ENCODE results near the gene EIF5B.
"Not testable (repeated sequence)": the region's sequence is repeated elsewhere in the genome, so short reads cannot be mapped to it uniquely, and the experiment has no call there.

The EIF5B gene

GRCh38 chr2:99337113-99338028, at the start of gene EIF5B:
Gene EIF5B (plus strand): TSS chr2:99337389. CDS start chr2:99337555, 166 bp downstream.
- DNase-seq (ENCODE audit: low read depth in 2 of 2): peak; percentile 86 to 93

- no peak for DNase-seq (ENCODE audit: low read depth in 2 of 2)
Observed at GRCh38 chr2:99297994-99298393, 39.2 kb upstream of the EIF5B start.

GRCh38 chr2:99299580-99299979, 37.6 kb upstream of the EIF5B start:
- DNase-seq (ENCODE audit: low read depth in 2 of 2): no peak

- not testable (repeated sequence) for DNase-seq (ENCODE audit: low read depth in 2 of 2)
Observed at GRCh38 chr2:99301097-99301496, 36.1 kb upstream of the EIF5B start, which contains the start of gene LYG1. Gene LYG1 (minus strand): TSS chr2:99301197. CDS start chr2:99295670, 5,527 bp downstream.

- no peak for DNase-seq (ENCODE audit: low read depth in 2 of 2)
Observed at GRCh38 chr2:99317161-99317872, 19.9 kb upstream of the EIF5B start.

- not testable (repeated sequence) for DNase-seq (ENCODE audit: low read depth in 2 of 2)
Observed at GRCh38 chr2:99317873-99318200, 19.4 kb upstream of the EIF5B start.

- no peak for DNase-seq (ENCODE audit: low read depth in 2 of 2)
Observed at GRCh38 chr2:99325384-99325783, 11.8 kb upstream of the EIF5B start.

- peak; percentile 93 to 98 for DNase-seq (ENCODE audit: low read depth in 2 of 2)
Observed at GRCh38 chr2:99335911-99336803, 1.0 kb upstream of the EIF5B start, which contains the start of gene TXNDC9. Gene TXNDC9 (minus strand): TSS chr2:99336333. CDS start chr2:99333210, 3,123 bp downstream.

- DNase-seq (ENCODE audit: low read depth in 2 of 2): no peak
Observed at GRCh38 chr2:99336804-99337112, 431 bp upstream of the EIF5B start.

GRCh38 chr2:99338029-99338585, 918 bp downstream of the EIF5B start:
- no peak for DNase-seq (ENCODE audit: low read depth in 2 of 2)

- no peak for DNase-seq (ENCODE audit: low read depth in 2 of 2)
Observed at GRCh38 chr2:99340669-99341236, 3.6 kb downstream of the EIF5B start.

- no peak for DNase-seq (ENCODE audit: low read depth in 2 of 2)
Observed at GRCh38 chr2:99342536-99342935, 5.3 kb downstream of the EIF5B start.

- DNase-seq (ENCODE audit: low read depth in 2 of 2): not testable (repeated sequence)
Observed at GRCh38 chr2:99345446-99345845, 8.3 kb downstream of the EIF5B start.

- DNase-seq (ENCODE audit: low read depth in 2 of 2): no peak
Observed at GRCh38 chr2:99346218-99346617, 9.0 kb downstream of the EIF5B start.

GRCh38 chr2:99348173-99348572, 11.0 kb downstream of the EIF5B start:
- DNase-seq (ENCODE audit: low read depth in 2 of 2): no peak

- no peak for DNase-seq (ENCODE audit: low read depth in 2 of 2)
Observed at GRCh38 chr2:99350194-99350593, 13.0 kb downstream of the EIF5B start.

- DNase-seq (ENCODE audit: low read depth in 2 of 2): no peak
Observed at GRCh38 chr2:99354070-99354469, 16.9 kb downstream of the EIF5B start.

- not testable (repeated sequence) for DNase-seq (ENCODE audit: low read depth in 2 of 2)
Observed at GRCh38 chr2:99354825-99355224, 17.6 kb downstream of the EIF5B start.

- no peak for DNase-seq (ENCODE audit: low read depth in 2 of 2)
Observed at GRCh38 chr2:99356853-99357252, 19.7 kb downstream of the EIF5B start.

GRCh38 chr2:99365661-99366060, 28.5 kb downstream of the EIF5B start:
- no peak for DNase-seq (ENCODE audit: low read depth in 2 of 2)

- DNase-seq (ENCODE audit: low read depth in 2 of 2): not testable (repeated sequence)
Observed at GRCh38 chr2:99368854-99369253, 31.7 kb downstream of the EIF5B start.
